GM12878 (cell line): ENCODE measurements around the gene ACOT4. TPM values are rescaled to one million over a fixed set of nuclear protein-coding genes. Genes with fewer than 3 reads are reported as not detected.
A peak's percentile ranks its signal among the peaks of the same experiment; 100 is the strongest.

Experiments
- ATAC-seq: fragments of 200-7000 bp; cut with Tn5 transposase; 3 replicates; pipeline ENCODE4 v1.9.1; 2020; ENCODE audit warnings: mild to moderate bottlenecking, moderate library complexity
- BruUV-seq: library from RNA; stranded (reverse); fragments of 400-500 nt; replicated peaks from 2 replicates; lab custom pipeline; 2021; lab: Mats Ljungman, UMichigan
- CTCF ChIA-PET: fragments of 300-600 bp; sonication (Branson Sonifier 250); formaldehyde crosslinking; extraction: SDS; loops from one replicate; lab custom pipeline; 2021; ENCODE audit warnings: inconsistent platforms; lab: Yijun Ruan, JAX
- POLR2A ChIA-PET: fragments of 350-600 bp; formaldehyde crosslinking; extraction: SDS; loops from one replicate; lab custom pipeline; 2021; ENCODE audit warnings: inconsistent platforms; lab: Charles Lee
- RAD21 ChIA-PET: fragments of 300-600 bp; sonication (Branson Sonifier 250); formaldehyde crosslinking; loops from one replicate; lab custom pipeline; 2023; ENCODE audit warnings: antibody characterized with exemption; ENCODE audit not compliant: unreplicated experiment; lab: Charles Lee
- SMC1A ChIA-PET: fragments of 300-600 bp; sonication (Branson Sonifier 250); formaldehyde crosslinking; loops from one replicate; lab custom pipeline; 2023; ENCODE audit not compliant: unreplicated experiment, uncharacterized antibody; lab: Charles Lee
- DNase-seq: peaks from one replicate; pipeline ENCODE4 v3.0.0-alpha.2; 2011; ENCODE audit warnings: low read depth, low spot score
- FAIRE-seq: peaks from 3 replicates; lab custom pipeline; 2011; peaks lifted over from hg19 to GRCh38; lab: Jason Lieb, UNC
- H2AFZ ChIP-seq: 2 replicates; pipeline ENCODE4 v1.6.0; 2011; ENCODE audit warnings: low read depth, low read length, control low read depth; ENCODE audit not compliant: control insufficient read depth
- H3K27ac ChIP-seq: 2 replicates; pipeline ENCODE4 v1.5.1; 2011; ENCODE audit warnings: control low read depth; ENCODE audit not compliant: control insufficient read depth, insufficient read depth
- H3K27me3 ChIP-seq, 2 experiments: replicated peaks in 1 of 2; 2 replicates each; pipeline versions ENCODE4 v1.6.0 to v1.6.1; 2011; ENCODE audit warnings: low read length in 1 of 2; ENCODE audit not compliant: control insufficient read depth in 2 of 2, insufficient read depth in 2 of 2
- H3K36me3 ChIP-seq, 2 experiments: 2 replicates each; pipeline ENCODE4 v1.5.1; 2011; ENCODE audit warnings: low read length in 1 of 2; ENCODE audit not compliant: control insufficient read depth in 2 of 2, insufficient read depth in 2 of 2
- H3K4me1 ChIP-seq: 2 replicates; pipeline ENCODE4 v1.6.1; 2011; ENCODE audit warnings: mild to moderate bottlenecking, low read length, moderate library complexity, mixed read lengths; ENCODE audit not compliant: control insufficient read depth, insufficient read depth
- H3K4me2 ChIP-seq: 2 replicates; pipeline ENCODE4 v1.6.0; 2011; ENCODE audit warnings: control low read depth; ENCODE audit not compliant: control insufficient read depth, insufficient read depth
- H3K4me3 ChIP-seq: fragments of 200-600 bp; sonication (generic); 2 replicates; pipeline ENCODE4 v1.5.1; 2016
- H3K79me2 ChIP-seq: 2 replicates; pipeline ENCODE4 v1.6.0; 2011; ENCODE audit warnings: low read length; ENCODE audit not compliant: control insufficient read depth, insufficient read depth
- H3K9ac ChIP-seq: 2 replicates; pipeline ENCODE4 v1.8.0; 2011; ENCODE audit warnings: low read length, control low read depth, mixed read lengths; ENCODE audit not compliant: control insufficient read depth, insufficient read depth
- H3K9me3 ChIP-seq: replicated peaks from 3 replicates; pipeline ENCODE4 v1.5.1; 2011; ENCODE audit warnings: mild to moderate bottlenecking, low read length; ENCODE audit not compliant: control insufficient read depth, insufficient read depth
- H4K20me1 ChIP-seq: 2 replicates; pipeline ENCODE4 v1.6.0; 2011; ENCODE audit not compliant: control insufficient read depth, insufficient read depth
- CHD4 ChIP-seq: fragments of 200-600 bp; sonication (generic); IDR thresholded peaks from 2 replicates; pipeline ENCODE4 v1.6.1; 2016; ENCODE audit warnings: mild to moderate bottlenecking
- DPF2 ChIP-seq: fragments of 450-650 bp; IDR thresholded peaks from 2 replicates; pipeline ENCODE4 v1.6.1; 2017; ENCODE audit warnings: mild to moderate bottlenecking
- MEF2A ChIP-seq: IDR thresholded peaks from 2 replicates; pipeline ENCODE4 v1.6.1; 2011; ENCODE audit warnings: low read depth, mild to moderate bottlenecking, low read length, moderate library complexity; ENCODE audit not compliant: insufficient read depth
- MXI1 ChIP-seq: fragments of 150-350 bp; IDR thresholded peaks from 2 replicates; pipeline ENCODE4 v1.6.1; 2011; ENCODE audit warnings: low read depth, mild to moderate bottlenecking, inconsistent platforms, low read length, improper control_type of control experiment
- NRF1 ChIP-seq: conservative IDR thresholded peaks from 2 replicates; pipeline ENCODE4 v1.6.1; 2011; ENCODE audit warnings: mild to moderate bottlenecking, low read depth, low read length, improper control_type of control experiment
- PAX5 ChIP-seq: IDR thresholded peaks from 2 replicates; pipeline ENCODE4 v1.6.1; 2011; ENCODE audit warnings: low read depth, low read length, borderline replicate concordance
- POLR2A ChIP-seq: IDR thresholded peaks from 2 replicates; pipeline ENCODE4 v1.6.1; 2011; ENCODE audit warnings: low read depth, mild to moderate bottlenecking, low read length
- POLR2AphosphoS5 ChIP-seq: IDR thresholded peaks from 2 replicates; pipeline ENCODE4 v1.6.1; 2011; ENCODE audit warnings: mild to moderate bottlenecking, low read length, inconsistent platforms
- POU2F2 ChIP-seq: IDR thresholded peaks from 3 replicates; pipeline ENCODE4 v1.6.1; 2011; ENCODE audit warnings: low read depth, mild to moderate bottlenecking, low read length, borderline replicate concordance
- RB1 ChIP-seq: fragments of 450-650 bp; formaldehyde crosslinking; IDR thresholded peaks from 2 replicates; pipeline ENCODE4 v1.6.1; 2017; ENCODE audit warnings: mild to moderate bottlenecking, borderline replicate concordance
- SMAD5 ChIP-seq: IDR thresholded peaks from 2 replicates; pipeline ENCODE4 v1.6.1; 2016; ENCODE audit warnings: antibody characterized with exemption, low read depth
- SUZ12 ChIP-seq: fragments of 200-600 bp; sonication (generic); IDR thresholded peaks from one replicate; pipeline ENCODE4 v1.6.1; 2018; ENCODE audit warnings: antibody characterized with exemption, mild to moderate bottlenecking; ENCODE audit not compliant: unreplicated experiment
- TAF1 ChIP-seq: IDR thresholded peaks from 2 replicates; pipeline ENCODE4 v1.6.1; 2011; ENCODE audit warnings: mild to moderate bottlenecking, low read depth, low read length, borderline replicate concordance
- TCF3 ChIP-seq: IDR thresholded peaks from 2 replicates; pipeline ENCODE4 v1.6.1; 2012; ENCODE audit warnings: low read depth, mild to moderate bottlenecking, low read length, borderline replicate concordance; ENCODE audit not compliant: insufficient read depth
- TCF7 ChIP-seq: IDR thresholded peaks from 2 replicates; pipeline ENCODE4 v1.6.1; 2014; ENCODE audit warnings: antibody characterized with exemption, borderline replicate concordance
- WGBS: methylation state at CpG from one replicate; pipeline ENCODE4 v1.1.6; 2016; ENCODE audit warnings: low lambda C conversion rate; ENCODE audit not compliant: insufficient replicate concordance, insufficient coverage; ENCODE audit errors: missing lambda C conversion rate; 5-methylcytosine and 5-hydroxymethylcytosine counted together
- in situ Hi-C: fragments of 300-500 bp; cut with MboI; formaldehyde crosslinking; loops from 9 replicates; pipeline ENCODE4 v1.14.3; 2018; ENCODE audit warnings: mixed read lengths
- intact Hi-C: fragments of 100-400 bp; cut with micrococcal nuclease; formaldehyde crosslinking; loops from one replicate; pipeline ENCODE4 v1.14.2; 2022; ENCODE audit not compliant: unreplicated experiment
- polyA plus RNA-seq, 11 experiments: library from polyadenylated mRNA; depleted of rRNA in 4 of 11; unstranded in 6 of 11; stranded (reverse) in 5 of 11; fragments of >200 nt; fragmentation: Nextera tagmentation in 4 of 11; fragmentation: Illumina TruSeq in 1 of 11; extraction: Ambion mirVana in 4 of 11; extraction: Trizol in 1 of 11; gene quantifications; 1 replicate in 1 of 11; 2 replicates in 10 of 11; pipeline versions ENCODE4 v1.2.1 to v1.2.3, GENCODE V29; 2011 to 2016; ENCODE audit warnings: inconsistent platforms in 2 of 11, missing spikeins in 2 of 11, low read depth in 1 of 11
- total RNA-seq, 4 experiments: library from RNA; depleted of rRNA in 3 of 4; stranded (reverse); fragments of >200 nt in 3 of 4; fragmentation: Illumina TruSeq in 1 of 4; extraction: Trizol in 1 of 4; gene quantifications; 2 replicates each; pipeline versions ENCODE4 v1.2.1 to v1.2.3, GENCODE V29; 2013 to 2021
- TF ChIP-seq, protein P1 (sequence below): IDR thresholded peaks from 2 replicates; pipeline ENCODE4 v1.6.1; 2012; ENCODE audit warnings: low read depth, low read length, improper control_type of control experiment
- TF ChIP-seq, protein P2 (sequence below): fragments of 450-650 bp; IDR thresholded peaks from 2 replicates; pipeline ENCODE4 v1.6.1; 2016; ENCODE audit warnings: mild to moderate bottlenecking, moderate library complexity, borderline replicate concordance
- TF ChIP-seq, protein P3 (sequence below): fragments of 450-650 bp; conservative IDR thresholded peaks from 2 replicates; pipeline ENCODE4 v1.6.1; 2017; ENCODE audit warnings: mild to moderate bottlenecking, moderate library complexity

The ACOT4 gene
- total and polyA plus RNA-seq, 10 of the 15 experiments (the other 5 are each of a cell fraction or from before 2014, with no cell fraction given) = 0.68 to 3.8 (median 2.0) TPM

DNA sequence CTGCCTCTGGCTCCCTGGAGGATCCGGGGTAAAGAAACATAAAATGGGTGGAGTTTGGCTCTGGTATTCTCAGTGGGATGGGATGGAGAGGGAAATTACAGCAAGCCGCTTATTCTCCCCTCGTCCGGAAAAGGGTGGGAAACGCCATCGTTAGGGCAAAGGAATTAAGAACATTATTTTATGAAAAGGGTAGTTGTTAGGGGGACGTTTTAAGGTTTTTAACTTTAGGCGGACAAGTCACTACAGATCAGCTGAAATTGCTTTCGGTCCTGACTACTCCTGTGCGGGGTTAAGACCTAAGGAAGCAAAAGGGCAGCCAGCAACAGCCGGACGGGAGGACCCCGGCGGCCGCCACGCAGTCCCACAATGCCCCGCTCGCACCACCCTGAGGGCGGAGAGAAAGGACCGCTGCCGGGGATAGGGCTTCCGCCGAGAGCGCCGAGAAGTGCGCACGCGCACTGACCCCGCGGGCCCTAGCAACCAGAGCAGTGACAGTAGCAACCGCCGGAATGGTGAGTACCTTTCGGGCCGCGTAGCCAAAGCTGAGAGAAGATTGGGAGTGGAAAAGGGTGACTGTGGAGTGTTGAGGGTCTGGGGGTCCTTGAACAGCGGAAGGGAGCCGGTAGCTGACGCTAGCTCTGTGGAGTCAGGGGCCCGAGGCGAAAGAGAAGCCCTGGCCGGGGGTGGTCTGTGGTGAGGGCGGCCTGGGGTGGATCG, 53.0 kb downstream of the ACOT4 start, which contains the start of gene DNAL1:
Gene DNAL1, plus strand, starts transcription at position 456 of the 717 bp plus-strand sequence. Its CDS starts 54 bp downstream, at position 510.
- H3K4me1 ChIP-seq = no peaks in the 10 kb centered on the region
- H3K27me3 ChIP-seq = no peaks in the 10 kb centered on the region
- WGBS = 1% methylated on average over 43 of the region's 43 CpGs
- BruUV-seq = no TSS peak
- FAIRE-seq (peak; percentile 86), ATAC-seq (peak; percentile 100), DNase-seq (peak; percentile 63)
- H3K4me2 ChIP-seq = peak within 1 kb of the TSS; percentile 72
- intact Hi-C loops = no loop called here
- peak within 1 kb of the TSS; percentile 91 for H3K4me3 ChIP-seq
- H3K36me3 ChIP-seq = no peaks in the 10 kb centered on the region
- in situ Hi-C loops = no loop called here
- SMC1A ChIA-PET = interaction anchor here (0.7 to 1.8 kb wide), 9 partner anchors 9 to 268 kb away, joined by 3 to 8 read pairs (median 3); no protein-coding TSS in a partner anchor
- no peaks in the 10 kb centered on the region for H3K79me2 ChIP-seq
- CTCF ChIA-PET = interaction anchor here (0.6 to 2.8 kb wide), 4 partner anchors 11 to 141 kb away, joined by 3 to 11 read pairs (median 4); no protein-coding TSS in a partner anchor
- peak within 1 kb of the TSS; percentile 60 for H3K27ac ChIP-seq
- RAD21 ChIA-PET = interaction anchor here (0.9 to 1.9 kb wide), 3 partner anchors 19 to 354 kb away, joined by 3 to 5 read pairs (median 3); no protein-coding TSS in a partner anchor
- peak within 1 kb of the TSS; percentile 83 for H2AFZ ChIP-seq
- peak within 1 kb of the TSS; percentile 73 for H3K9ac ChIP-seq
- H3K9me3 ChIP-seq = no peaks in the 10 kb centered on the region
- H4K20me1 ChIP-seq = no peaks in the 10 kb centered on the region
- POLR2A ChIA-PET = interaction anchor here (0.6 to 1.0 kb wide), 4 partner anchors 42 to 585 kb away, joined by 3 to 7 read pairs (median 4); no protein-coding TSS in a partner anchor
- TF ChIP-seq POU2F2 (0 out of 3 replicates have a peak, but pooled peaks have one; percentile 56), POLR2AphosphoS5 (peak; percentile 94), MEF2A (no peak), RB1 (peak; percentile 81; the same call in 1 of the 2 replicates), SUZ12 (no peak), TCF7 (no peak), PAX5 (no peak), TCF3 (0 out of 2 replicates have a peak, but pooled peaks have one; percentile 54), MXI1 (peak; percentile 93), NRF1 (peak; percentile 58), TAF1 (peak; percentile 76; the same call in 1 of the 2 replicates), SMAD5 (peak; percentile 83; the same call in 1 of the 2 replicates), CHD4 (no peak), DPF2 (0 out of 2 replicates have a peak, but pooled peaks have one; percentile 12), POLR2A (peak; percentile 95)
- TF ChIP-seq, protein P1, sequence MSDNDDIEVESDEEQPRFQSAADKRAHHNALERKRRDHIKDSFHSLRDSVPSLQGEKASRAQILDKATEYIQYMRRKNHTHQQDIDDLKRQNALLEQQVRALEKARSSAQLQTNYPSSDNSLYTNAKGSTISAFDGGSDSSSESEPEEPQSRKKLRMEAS = peak; percentile 48; the same call in 1 of the 2 replicates
- TF ChIP-seq, protein P2, sequence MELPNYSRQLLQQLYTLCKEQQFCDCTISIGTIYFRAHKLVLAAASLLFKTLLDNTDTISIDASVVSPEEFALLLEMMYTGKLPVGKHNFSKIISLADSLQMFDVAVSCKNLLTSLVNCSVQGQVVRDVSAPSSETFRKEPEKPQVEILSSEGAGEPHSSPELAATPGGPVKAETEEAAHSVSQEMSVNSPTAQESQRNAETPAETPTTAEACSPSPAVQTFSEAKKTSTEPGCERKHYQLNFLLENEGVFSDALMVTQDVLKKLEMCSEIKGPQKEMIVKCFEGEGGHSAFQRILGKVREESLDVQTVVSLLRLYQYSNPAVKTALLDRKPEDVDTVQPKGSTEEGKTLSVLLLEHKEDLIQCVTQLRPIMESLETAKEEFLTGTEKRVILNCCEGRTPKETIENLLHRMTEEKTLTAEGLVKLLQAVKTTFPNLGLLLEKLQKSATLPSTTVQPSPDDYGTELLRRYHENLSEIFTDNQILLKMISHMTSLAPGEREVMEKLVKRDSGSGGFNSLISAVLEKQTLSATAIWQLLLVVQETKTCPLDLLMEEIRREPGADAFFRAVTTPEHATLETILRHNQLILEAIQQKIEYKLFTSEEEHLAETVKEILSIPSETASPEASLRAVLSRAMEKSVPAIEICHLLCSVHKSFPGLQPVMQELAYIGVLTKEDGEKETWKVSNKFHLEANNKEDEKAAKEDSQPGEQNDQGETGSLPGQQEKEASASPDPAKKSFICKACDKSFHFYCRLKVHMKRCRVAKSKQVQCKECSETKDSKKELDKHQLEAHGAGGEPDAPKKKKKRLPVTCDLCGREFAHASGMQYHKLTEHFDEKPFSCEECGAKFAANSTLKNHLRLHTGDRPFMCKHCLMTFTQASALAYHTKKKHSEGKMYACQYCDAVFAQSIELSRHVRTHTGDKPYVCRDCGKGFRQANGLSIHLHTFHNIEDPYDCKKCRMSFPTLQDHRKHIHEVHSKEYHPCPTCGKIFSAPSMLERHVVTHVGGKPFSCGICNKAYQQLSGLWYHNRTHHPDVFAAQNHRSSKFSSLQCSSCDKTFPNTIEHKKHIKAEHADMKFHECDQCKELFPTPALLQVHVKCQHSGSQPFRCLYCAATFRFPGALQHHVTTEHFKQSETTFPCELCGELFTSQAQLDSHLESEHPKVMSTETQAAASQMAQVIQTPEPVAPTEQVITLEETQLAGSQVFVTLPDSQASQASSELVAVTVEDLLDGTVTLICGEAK = peak; percentile 45; the same call in 1 of the 2 replicates
- TF ChIP-seq, protein P3, sequence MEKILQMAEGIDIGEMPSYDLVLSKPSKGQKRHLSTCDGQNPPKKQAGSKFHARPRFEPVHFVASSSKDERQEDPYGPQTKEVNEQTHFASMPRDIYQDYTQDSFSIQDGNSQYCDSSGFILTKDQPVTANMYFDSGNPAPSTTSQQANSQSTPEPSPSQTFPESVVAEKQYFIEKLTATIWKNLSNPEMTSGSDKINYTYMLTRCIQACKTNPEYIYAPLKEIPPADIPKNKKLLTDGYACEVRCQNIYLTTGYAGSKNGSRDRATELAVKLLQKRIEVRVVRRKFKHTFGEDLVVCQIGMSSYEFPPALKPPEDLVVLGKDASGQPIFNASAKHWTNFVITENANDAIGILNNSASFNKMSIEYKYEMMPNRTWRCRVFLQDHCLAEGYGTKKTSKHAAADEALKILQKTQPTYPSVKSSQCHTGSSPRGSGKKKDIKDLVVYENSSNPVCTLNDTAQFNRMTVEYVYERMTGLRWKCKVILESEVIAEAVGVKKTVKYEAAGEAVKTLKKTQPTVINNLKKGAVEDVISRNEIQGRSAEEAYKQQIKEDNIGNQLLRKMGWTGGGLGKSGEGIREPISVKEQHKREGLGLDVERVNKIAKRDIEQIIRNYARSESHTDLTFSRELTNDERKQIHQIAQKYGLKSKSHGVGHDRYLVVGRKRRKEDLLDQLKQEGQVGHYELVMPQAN = peak; percentile 92
